H9 (cell line): ENCODE results near the gene VWF. TPM values are rescaled to one million over a fixed set of nuclear protein-coding genes. Genes with fewer than 3 reads are reported as not detected.

ENCODE experiments used
- DNase-seq: peaks from one replicate; pipeline ENCODE4 v3.0.0-alpha.2; 2017
- H2AFZ ChIP-seq: one replicate; pipeline ENCODE4 v1.6.1; 2013; ENCODE audit warnings: mild to moderate bottlenecking, low read length, control low read depth, moderate library complexity
- H2AK5ac ChIP-seq: 2 replicates; pipeline ENCODE4 v1.6.1; 2013; ENCODE audit warnings: low read length, control low read depth, mixed read lengths; ENCODE audit not compliant: insufficient read length
- H2BK120ac ChIP-seq: one replicate; pipeline ENCODE4 v1.6.1; 2013; ENCODE audit warnings: low read depth, mild to moderate bottlenecking, low read length, control low read depth, inconsistent platforms; ENCODE audit not compliant: poor library complexity, severe bottlenecking
- H2BK12ac ChIP-seq: 2 replicates; pipeline ENCODE4 v1.6.1; 2013; ENCODE audit warnings: low read length, control low read depth, mixed read lengths, low read depth; ENCODE audit not compliant: insufficient read length
- H2BK15ac ChIP-seq: 2 replicates; pipeline ENCODE4 v1.6.1; 2013; ENCODE audit warnings: low read depth, low read length, control low read depth
- H2BK20ac ChIP-seq: one replicate; pipeline ENCODE4 v1.6.1; 2013; ENCODE audit warnings: low read depth, mild to moderate bottlenecking, low read length, control low read depth, inconsistent platforms; ENCODE audit not compliant: poor library complexity, severe bottlenecking
- H2BK5ac ChIP-seq: 2 replicates; pipeline ENCODE4 v1.6.1; 2013; ENCODE audit warnings: low read length, control low read depth, mixed read lengths; ENCODE audit not compliant: insufficient read length
- H3K14ac ChIP-seq: 2 replicates; pipeline ENCODE4 v1.6.1; 2013; ENCODE audit warnings: low read length, control low read depth; ENCODE audit not compliant: insufficient read depth
- H3K18ac ChIP-seq: 2 replicates; pipeline ENCODE4 v1.6.1; 2013; ENCODE audit warnings: low read depth, mild to moderate bottlenecking, mixed read lengths, low read length, control low read depth; ENCODE audit not compliant: insufficient read length
- H3K23ac ChIP-seq: 2 replicates; pipeline ENCODE4 v1.6.1; 2013; ENCODE audit warnings: low read length, control low read depth, mixed read lengths, low read depth; ENCODE audit not compliant: insufficient read length
- H3K23me2 ChIP-seq: 2 replicates; pipeline ENCODE4 v1.6.1; 2013; ENCODE audit warnings: low read depth, mild to moderate bottlenecking, mixed read lengths, low read length, control low read depth; ENCODE audit not compliant: insufficient read length, poor library complexity, severe bottlenecking
- H3K27ac ChIP-seq: 2 replicates; pipeline ENCODE4 v1.5.1; 2013; ENCODE audit warnings: low read length, control low read depth, mixed read lengths, low read depth; ENCODE audit not compliant: insufficient read length
- H3K27me3 ChIP-seq: 2 replicates; pipeline ENCODE4 v1.6.1; 2013; ENCODE audit warnings: low read length, control low read depth, inconsistent platforms; ENCODE audit not compliant: insufficient read depth
- H3K4ac ChIP-seq: 2 replicates; pipeline ENCODE4 v1.6.1; 2013; ENCODE audit warnings: low read depth, mild to moderate bottlenecking, control low read depth, inconsistent platforms, low read length, moderate library complexity
- H3K4me1 ChIP-seq: 2 replicates; pipeline ENCODE4 v1.6.1; 2013; ENCODE audit warnings: low read length, control low read depth, inconsistent platforms; ENCODE audit not compliant: insufficient read depth
- H3K4me2 ChIP-seq: 2 replicates; pipeline ENCODE4 v1.6.1; 2013; ENCODE audit warnings: low read length, control low read depth, mixed read lengths; ENCODE audit not compliant: insufficient read length, insufficient read depth
- H3K56ac ChIP-seq: 2 replicates; pipeline ENCODE4 v1.6.1; 2013; ENCODE audit warnings: low read depth, mild to moderate bottlenecking, mixed read lengths, low read length, control low read depth; ENCODE audit not compliant: insufficient read length
- H3K79me1 ChIP-seq: 2 replicates; pipeline ENCODE4 v1.6.1; 2013; ENCODE audit warnings: low read depth, mild to moderate bottlenecking, moderate library complexity, low read length, control low read depth, inconsistent platforms; ENCODE audit not compliant: insufficient read depth, poor library complexity, severe bottlenecking
- H3K79me2 ChIP-seq: 2 replicates; pipeline ENCODE4 v1.6.1; 2013; ENCODE audit warnings: low read length, control low read depth, inconsistent platforms; ENCODE audit not compliant: insufficient read depth
- H3K9ac ChIP-seq: 2 replicates; pipeline ENCODE4 v1.6.1; 2013; ENCODE audit warnings: low read length, control low read depth, mixed read lengths; ENCODE audit not compliant: insufficient read length; ENCODE audit errors: extremely low read depth
- H3K9me3 ChIP-seq: one replicate; pipeline ENCODE4 v1.6.1; 2013; ENCODE audit warnings: low read depth, low read length, inconsistent platforms; ENCODE audit not compliant: control insufficient read depth
- H3T11ph ChIP-seq: one replicate; pipeline ENCODE4 v1.6.1; 2013; ENCODE audit warnings: mild to moderate bottlenecking, low read length, control low read depth, inconsistent platforms
- H4K20me1 ChIP-seq: one replicate; pipeline ENCODE4 v1.6.1; 2013; ENCODE audit not compliant: control insufficient read depth, insufficient read length, insufficient read depth
- H4K5ac ChIP-seq: 2 replicates; pipeline ENCODE4 v1.6.1; 2013; ENCODE audit warnings: low read depth, mild to moderate bottlenecking, mixed read lengths, low read length, control low read depth; ENCODE audit not compliant: insufficient read length
- H4K8ac ChIP-seq: replicated peaks from 2 replicates; pipeline ENCODE4 v1.6.1; 2013; ENCODE audit warnings: low read length, control low read depth, mixed read lengths, low read depth; ENCODE audit not compliant: insufficient read length
- H4K91ac ChIP-seq: 2 replicates; pipeline ENCODE4 v1.6.1; 2013; ENCODE audit warnings: low read depth, mild to moderate bottlenecking, moderate library complexity, mixed read lengths, low read length, control low read depth; ENCODE audit not compliant: insufficient read length
- H3K27ac Mint-ChIP-seq, 3 experiments: 2 replicates in 2 of 3; 3 replicates in 1 of 3; pipeline ENCODE4 v1.8.0; 2020 to 2021; ENCODE audit warnings: mixed read lengths in 3 of 3, mild to moderate bottlenecking in 1 of 3, moderate library complexity in 1 of 3
- H3K27me3 Mint-ChIP-seq: 2 replicates; pipeline ENCODE4 v1.8.0; 2021; ENCODE audit warnings: low read depth, mild to moderate bottlenecking, moderate library complexity, mixed read lengths
- H3K36me3 Mint-ChIP-seq, 3 experiments: 2 replicates in 2 of 3; 3 replicates in 1 of 3; pipeline ENCODE4 v1.8.0; 2020 to 2021; ENCODE audit warnings: low read depth in 3 of 3, mixed read lengths in 3 of 3; ENCODE audit not compliant: insufficient read depth in 1 of 3
- H3K4me1 Mint-ChIP-seq, 2 experiments: 2 replicates each; pipeline ENCODE4 v1.8.0; 2020; ENCODE audit warnings: mixed read lengths in 2 of 2
- H3K4me3 Mint-ChIP-seq, 2 experiments: 2 replicates in 1 of 2; 3 replicates in 1 of 2; pipeline ENCODE4 v1.8.0; 2020 to 2021; ENCODE audit warnings: mild to moderate bottlenecking in 2 of 2, mixed read lengths in 2 of 2, moderate library complexity in 1 of 2
- H3K9me3 Mint-ChIP-seq, 2 experiments: 2 replicates in 1 of 2; 3 replicates in 1 of 2; pipeline ENCODE4 v1.8.0; 2020; ENCODE audit warnings: mild to moderate bottlenecking in 2 of 2, mixed read lengths in 2 of 2, moderate library complexity in 1 of 2
- CTCF ChIP-seq: fragments of 200-600 bp; sonication (generic); conservative IDR thresholded peaks from 3 replicates; pipeline ENCODE4 v1.8.0; 2021; ENCODE audit warnings: antibody characterized with exemption, mild to moderate bottlenecking
- WGBS: extraction: QIAGEN DNeasy Blood & Tissue Kit; methylation state at CpG from one replicate; pipeline ENCODE4 v1.1.7; 2013; ENCODE audit warnings: missing lambda C conversion rate, low lambda C conversion rate, mixed read lengths; ENCODE audit not compliant: insufficient read length; ENCODE audit errors: extremely low coverage; 5-methylcytosine and 5-hydroxymethylcytosine counted together
- total RNA-seq: library from RNA; stranded (reverse); gene quantifications from 2 replicates; pipeline ENCODE4 v1.2.1, GENCODE V29; 2021

Gene VWF
- total RNA-seq, 1 experiment from 2014 or later = 0.17 TPM

DNA sequence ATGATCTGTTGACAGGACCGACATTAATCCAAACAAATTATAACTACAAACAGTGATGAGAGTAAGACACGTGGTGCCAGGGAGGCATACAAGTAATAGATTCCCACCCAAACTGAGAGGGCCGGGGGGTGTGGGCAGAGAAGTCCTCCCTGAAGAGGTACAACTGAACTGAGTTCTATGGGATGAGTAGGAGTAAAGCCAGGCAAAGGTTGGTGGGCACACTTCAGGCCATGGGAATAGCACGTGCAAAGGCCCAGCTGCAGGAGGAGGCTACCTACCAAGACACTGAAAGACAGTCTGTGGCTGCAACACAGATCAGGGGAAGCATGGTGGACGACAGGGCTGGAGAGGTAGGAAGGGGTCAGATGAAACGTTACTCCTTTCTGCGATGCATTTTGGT is 22.0 kb upstream of the VWF start:
- H3K9ac ChIP-seq = no peak overlapping the region
- no peak overlapping the region for H3T11ph ChIP-seq
- H3K4ac ChIP-seq = no peak overlapping the region
- Mint-ChIP-seq H3K9me3 (peaks cover 3 to 9% of the 10 kb centered on the region in 2 experiments; a peak in 2 of 5 replicates), H3K4me3 (no peak overlapping the region), H3K36me3 (peaks cover 2 to 4% (median 2%) of the 10 kb centered on the region in 3 experiments; a peak in 6 of 7 replicates), H3K27me3 (no peaks in the 10 kb centered on the region; the same call in 1 of the 2 replicates), H3K27ac (no peak overlapping the region), H3K4me1 (peaks cover 0 to 2% of the 10 kb centered on the region in 2 experiments; a peak in 2 of 4 replicates)
- H3K14ac ChIP-seq = no peak overlapping the region
- peak overlapping the region; percentile 14 for H3K18ac ChIP-seq
- WGBS = no CpG with 5 or more reads among the region's 7 CpGs
- no peaks in the 10 kb centered on the region for H3K4me1 ChIP-seq
- H2BK12ac ChIP-seq = no peak overlapping the region
- H4K5ac ChIP-seq = no peak overlapping the region
- H3K23me2 ChIP-seq = no peaks in the 10 kb centered on the region
- H4K91ac ChIP-seq = no peak overlapping the region
- no peak overlapping the region for H2AFZ ChIP-seq
- no peaks in the 10 kb centered on the region for H3K79me1 ChIP-seq
- no peak overlapping the region for H3K56ac ChIP-seq
- H3K9me3 ChIP-seq = no peaks in the 10 kb centered on the region
- no peaks in the 10 kb centered on the region for H3K79me2 ChIP-seq
- no peak overlapping the region for H2AK5ac ChIP-seq
- DNase-seq = no peak
- H3K27me3 ChIP-seq = no peaks in the 10 kb centered on the region
- H3K23ac ChIP-seq = no peak overlapping the region
- H3K27ac ChIP-seq = no peak overlapping the region
- H2BK20ac ChIP-seq = no peak overlapping the region
- no peak overlapping the region for H2BK120ac ChIP-seq
- no peak overlapping the region for H3K4me2 ChIP-seq
- no peak overlapping the region for H2BK15ac ChIP-seq
- no peaks in the 10 kb centered on the region for H4K20me1 ChIP-seq
- no peak overlapping the region for H4K8ac ChIP-seq
- H2BK5ac ChIP-seq = no peak overlapping the region
- TF ChIP-seq CTCF = no peak
